22Rv1 (cell line): ENCODE results near the gene CRYBG2.

Experiments
- H3K27ac ChIP-seq: fragments of 450-650 bp; 2 replicates; pipeline ENCODE4 v1.5.1; 2017
- CTCF ChIP-seq: fragments of 450-650 bp; IDR thresholded peaks from 2 replicates; pipeline ENCODE4 v1.5.1; 2017; ENCODE audit warnings: mild to moderate bottlenecking
- ZFX ChIP-seq: fragments of 450-650 bp; IDR thresholded peaks from 2 replicates; pipeline ENCODE4 v1.6.1; 2017; ENCODE audit warnings: antibody characterized with exemption, borderline replicate concordance

Gene CRYBG2

DNA sequence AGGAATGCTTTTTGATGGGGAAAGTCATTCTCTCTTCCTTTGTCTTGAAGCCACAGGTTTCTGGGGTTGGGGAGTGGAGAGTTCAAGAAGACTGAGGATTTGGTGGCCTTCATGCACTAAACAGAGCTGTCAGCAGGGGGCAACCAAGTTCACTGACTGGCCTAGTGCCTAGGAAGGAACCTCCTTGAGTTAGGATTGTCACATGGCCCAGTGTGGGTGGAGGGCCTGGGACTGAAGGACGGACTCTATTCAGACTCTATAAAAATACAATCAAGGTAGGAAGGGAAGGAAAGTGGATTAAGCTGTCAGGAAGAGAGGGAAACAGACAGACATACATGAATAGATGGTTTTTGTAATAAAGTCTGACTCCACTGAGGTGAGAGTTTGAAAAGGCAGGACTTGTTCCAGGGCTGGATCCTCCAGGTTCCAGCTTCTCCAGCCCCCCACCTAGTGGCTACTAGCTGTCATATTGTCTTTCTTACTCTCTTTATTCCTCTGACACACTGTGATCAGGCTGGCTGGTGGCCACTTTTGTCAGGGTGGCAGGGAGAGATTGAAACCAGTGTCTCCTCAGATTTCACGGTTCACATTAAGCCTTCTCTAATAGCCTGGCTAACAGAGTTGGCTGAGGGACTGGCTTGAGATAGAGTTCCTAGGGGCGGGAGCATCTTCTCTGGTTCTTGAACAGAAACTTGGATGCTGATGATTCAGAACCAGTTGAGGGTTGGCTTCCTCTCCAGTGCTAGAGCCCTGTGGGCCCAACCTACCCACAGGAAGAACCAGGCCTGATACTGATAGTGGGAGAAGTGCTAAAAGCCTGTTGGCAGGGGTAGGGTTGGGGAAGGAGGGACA lies 78.1 kb downstream of the CRYBG2 start:
- TF ChIP-seq ZFX (no peak), CTCF (peak; percentile 94)
- H3K27ac ChIP-seq = peak overlapping the region; percentile 91

DNA sequence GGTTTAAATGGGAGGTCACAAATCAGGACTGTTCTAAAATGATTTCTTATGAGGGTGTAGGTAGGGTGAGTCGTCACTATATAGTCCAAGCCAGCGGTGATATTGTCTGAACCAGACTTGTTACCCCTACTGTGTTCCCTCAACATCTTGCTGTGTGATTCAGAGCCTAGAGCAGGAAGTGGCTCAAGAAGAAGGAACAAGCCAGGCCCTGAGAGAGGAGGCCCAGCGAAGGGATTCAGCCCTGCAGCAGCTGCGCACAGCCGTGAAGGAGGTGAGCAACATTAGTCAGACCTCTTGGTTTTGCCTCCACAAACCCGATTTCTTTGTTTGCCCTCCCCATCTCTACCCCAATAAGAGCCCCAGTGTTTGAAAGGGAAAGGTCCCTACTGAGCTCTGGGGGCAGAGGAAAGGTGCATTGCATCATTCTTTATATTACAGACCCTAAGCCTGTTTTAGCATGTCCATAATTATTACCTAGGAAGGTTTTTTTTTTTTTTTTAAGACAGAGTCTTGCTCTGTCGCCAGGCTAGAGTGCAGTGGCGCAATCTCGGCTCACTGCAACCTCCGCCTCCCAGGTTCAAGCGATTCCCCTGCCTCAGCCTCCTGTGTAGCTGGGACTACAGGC lies 79.0 kb downstream of the CRYBG2 start:
- TF ChIP-seq ZFX (no peak), CTCF (no peak)
- peak overlapping the region; percentile 91 for H3K27ac ChIP-seq
